Adipocyte (in vitro differentiated cells): Measurements from ENCODE around the gene FASN.

Experiments
- DNase-seq: peaks from one replicate; pipeline ENCODE4 v3.0.0-alpha.2; 2015; ENCODE audit warnings: low read depth
- H3K27me3 ChIP-seq: replicated peaks from 2 replicates; pipeline ENCODE4 v1.7.0; 2013; ENCODE audit warnings: mild to moderate bottlenecking, low read length, moderate library complexity; ENCODE audit not compliant: control insufficient read depth, insufficient read depth
- H3K36me3 ChIP-seq: 2 replicates; pipeline ENCODE4 v1.7.0; 2013; ENCODE audit warnings: low read length, mild to moderate bottlenecking, moderate library complexity; ENCODE audit not compliant: control insufficient read depth, insufficient read depth, severe bottlenecking
- H3K4me1 ChIP-seq: 2 replicates; pipeline ENCODE4 v1.7.0; 2013; ENCODE audit warnings: mild to moderate bottlenecking, low read length, moderate library complexity; ENCODE audit not compliant: control insufficient read depth, insufficient read depth
- H3K4me3 ChIP-seq: 2 replicates; pipeline ENCODE4 v1.7.0; 2013; ENCODE audit warnings: mild to moderate bottlenecking, low read length, moderate library complexity
- H3K9ac ChIP-seq: 2 replicates; pipeline ENCODE4 v1.7.0; 2013; ENCODE audit warnings: mild to moderate bottlenecking, low read length, moderate library complexity
- H3K9me3 ChIP-seq: 2 replicates; pipeline ENCODE4 v1.7.0; 2013; ENCODE audit warnings: mild to moderate bottlenecking, low read length, moderate library complexity; ENCODE audit not compliant: control insufficient read depth

Gene FASN

GRCh38 chr17:82056729-82057621, 41.1 kb downstream of the FASN start:
- Histone ChIP-seq H3K36me3 (peaks cover 78% of the 10 kb centered on the region), H3K4me3 (no peak overlapping the region), H3K9ac (no peak overlapping the region), H3K27me3 (no peaks in the 10 kb centered on the region), H3K9me3 (no peaks in the 10 kb centered on the region), H3K4me1 (peaks cover 9% of the 10 kb centered on the region)
- no peak for DNase-seq

- no peak overlapping the region for H3K4me3 ChIP-seq
- H3K9me3 ChIP-seq = no peaks in the 10 kb centered on the region
- no peak overlapping the region for H3K9ac ChIP-seq
- peaks cover 9% of the 10 kb centered on the region for H3K4me1 ChIP-seq
- H3K27me3 ChIP-seq = no peaks in the 10 kb centered on the region
- no peak for DNase-seq
- H3K36me3 ChIP-seq = peaks cover 72% of the 10 kb centered on the region
These were observed 41.9 kb downstream of the FASN start for GRCh38 chr17:82055965-82056728.

- H3K4me1 ChIP-seq = peaks cover 15% of the 10 kb centered on the region
- no peak overlapping the region for H3K9ac ChIP-seq
- H3K4me3 ChIP-seq = no peak overlapping the region
- H3K9me3 ChIP-seq = no peaks in the 10 kb centered on the region
- no peaks in the 10 kb centered on the region for H3K27me3 ChIP-seq
- H3K36me3 ChIP-seq = peaks cover 63% of the 10 kb centered on the region
- DNase-seq = no peak
These were observed 42.7 kb downstream of the FASN start for GRCh38 chr17:82055023-82055964.

GRCh38 chr17:82054351-82055022, 43.5 kb downstream of the FASN start:
- Histone ChIP-seq H3K36me3 (peaks cover 55% of the 10 kb centered on the region), H3K4me1 (peaks cover 18% of the 10 kb centered on the region), H3K9ac (peak overlapping the region; percentile 25), H3K9me3 (no peaks in the 10 kb centered on the region), H3K27me3 (no peaks in the 10 kb centered on the region), H3K4me3 (no peak overlapping the region)
- no peak for DNase-seq

- Histone ChIP-seq H3K36me3 (peaks cover 52% of the 10 kb centered on the region), H3K4me1 (peaks cover 18% of the 10 kb centered on the region), H3K9ac (peak overlapping the region; percentile 94), H3K9me3 (no peaks in the 10 kb centered on the region), H3K4me3 (peak overlapping the region; percentile 91), H3K27me3 (no peaks in the 10 kb centered on the region)
- DNase-seq = no peak
These were observed 44.3 kb downstream of the FASN start for GRCh38 chr17:82053556-82054263.

GRCh38 chr17:82053130-82053529, 44.9 kb downstream of the FASN start:
- Histone ChIP-seq H3K36me3 (peaks cover 47% of the 10 kb centered on the region), H3K9ac (peak overlapping the region; percentile 94), H3K9me3 (no peaks in the 10 kb centered on the region), H3K4me1 (peaks cover 18% of the 10 kb centered on the region), H3K4me3 (peak overlapping the region; percentile 91), H3K27me3 (no peaks in the 10 kb centered on the region)
- DNase-seq = no peak

GRCh38 chr17:82052638-82053059, 45.4 kb downstream of the FASN start:
- Histone ChIP-seq H3K27me3 (no peaks in the 10 kb centered on the region), H3K9me3 (no peaks in the 10 kb centered on the region), H3K9ac (peak overlapping the region; percentile 94), H3K4me1 (peaks cover 18% of the 10 kb centered on the region), H3K4me3 (peak overlapping the region; percentile 91), H3K36me3 (peaks cover 46% of the 10 kb centered on the region)
- peak; percentile 21 for DNase-seq

- no peaks in the 10 kb centered on the region for H3K27me3 ChIP-seq
- H3K9me3 ChIP-seq = no peaks in the 10 kb centered on the region
- H3K4me3 ChIP-seq = peak within 1 kb of the TSS; percentile 91
- peaks cover 46% of the 10 kb centered on the region for H3K36me3 ChIP-seq
- DNase-seq = peak; percentile 83
- H3K4me1 ChIP-seq = peaks cover 18% of the 10 kb centered on the region
- peak within 1 kb of the TSS; percentile 94 for H3K9ac ChIP-seq
These were observed 46.0 kb downstream of the FASN start, which contains the start of the genes GPS1 and RFNG for GRCh38 chr17:82051776-82052637. GPS1 (plus strand) TSS chr17:82051898; CDS start chr17:82051932, 34 bp downstream. RFNG (minus strand) TSS chr17:82051811; CDS start chr17:82051766, 45 bp downstream.

- H3K27me3 ChIP-seq = no peaks in the 10 kb centered on the region
- H3K9me3 ChIP-seq = no peaks in the 10 kb centered on the region
- H3K4me1 ChIP-seq = peaks cover 18% of the 10 kb centered on the region
- DNase-seq = peak; percentile 23
- H3K36me3 ChIP-seq = peaks cover 41% of the 10 kb centered on the region
- H3K4me3 ChIP-seq = peak overlapping the region; percentile 78
- H3K9ac ChIP-seq = peak overlapping the region; percentile 94
These were observed 47.0 kb downstream of the FASN start for GRCh38 chr17:82050761-82051641.
